Astrocyte (in vitro differentiated cells and primary cell): ENCODE results near the gene TLL1.

Experiments used
- CTCF ChIP-seq: IDR thresholded peaks from 2 replicates; pipeline ENCODE4 v1.5.1; 2011; ENCODE audit warnings: low read depth, mild to moderate bottlenecking, inconsistent platforms, low read length, moderate library complexity; ENCODE audit not compliant: insufficient read depth
- EZH2 ChIP-seq: IDR thresholded peaks from 2 replicates; pipeline ENCODE4 v1.6.1; 2012; ENCODE audit warnings: mild to moderate bottlenecking, low read length, inconsistent platforms; ENCODE audit not compliant: insufficient read depth

DNA sequence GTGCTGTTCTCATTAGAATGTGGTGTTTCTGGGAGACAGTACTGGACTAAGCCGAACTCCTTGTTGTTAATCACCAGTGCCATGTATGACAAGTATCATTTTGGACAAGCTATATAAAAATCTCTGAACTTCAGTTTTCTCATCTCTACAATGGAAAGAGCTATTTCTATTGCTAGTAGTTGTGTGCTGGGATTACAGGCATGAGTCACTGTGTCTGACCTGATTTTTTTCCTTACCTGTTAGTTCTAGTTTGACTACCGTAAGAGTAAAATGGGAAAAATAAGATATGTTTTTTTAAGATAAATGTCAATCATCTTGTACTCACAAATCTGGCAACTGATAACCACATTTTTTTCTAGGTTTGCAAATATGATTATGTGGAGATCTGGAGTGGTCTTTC, 192.3 kb downstream of the TLL1 start:
- TF ChIP-seq EZH2, result no peak
- TF ChIP-seq CTCF, result no peak
